HG03342 (cell line): ENCODE measurements around the gene ARL17B.
"Not testable (repeated sequence)": the region's sequence is repeated elsewhere in the genome, so short reads cannot be mapped to it uniquely, and the experiment has no call there.

Experiments
- ATAC-seq: cut with Tn5 transposase; IDR thresholded peaks from one replicate; pipeline ENCODE4 v1.9.1; 2021; ENCODE audit warnings: mild to moderate bottlenecking, moderate library complexity; ENCODE audit not compliant: unreplicated experiment

ARL17B gene

GRCh38 chr17:46290906-46291546, 70.5 kb downstream of the ARL17B start:
- ATAC-seq = peak; percentile 79

GRCh38 chr17:46287587-46287986, 74.0 kb downstream of the ARL17B start:
- ATAC-seq = not testable (repeated sequence)

- ATAC-seq = not testable (repeated sequence)
Observed at GRCh38 chr17:46286764-46287221, 74.8 kb downstream of the ARL17B start.

- ATAC-seq = not testable (repeated sequence)
Observed at GRCh38 chr17:46285500-46285899, 76.1 kb downstream of the ARL17B start.

GRCh38 chr17:46284467-46284866, 77.1 kb downstream of the ARL17B start:
- not testable (repeated sequence) for ATAC-seq

GRCh38 chr17:46282635-46283034, 78.9 kb downstream of the ARL17B start:
- not testable (repeated sequence) for ATAC-seq

- not testable (repeated sequence) for ATAC-seq
Observed at GRCh38 chr17:46281336-46281735, 80.2 kb downstream of the ARL17B start.

GRCh38 chr17:46276728-46277479, 84.7 kb downstream of the ARL17B start:
- ATAC-seq = not testable (repeated sequence)

GRCh38 chr17:46274238-46274637, 87.3 kb downstream of the ARL17B start:
- ATAC-seq = no peak

GRCh38 chr17:46273541-46274236, 87.9 kb downstream of the ARL17B start:
- ATAC-seq = no peak

GRCh38 chr17:46270032-46270431, 91.5 kb downstream of the ARL17B start:
- ATAC-seq = no peak

GRCh38 chr17:46266656-46267544, 94.7 kb downstream of the ARL17B start:
- peak; percentile 75 for ATAC-seq

- not testable (repeated sequence) for ATAC-seq
Observed at GRCh38 chr17:46266063-46266655, 95.4 kb downstream of the ARL17B start.

GRCh38 chr17:46264456-46265198, 96.9 kb downstream of the ARL17B start:
- no peak for ATAC-seq

- ATAC-seq = no peak
Observed at GRCh38 chr17:46262271-46262670, 99.3 kb downstream of the ARL17B start.

- ATAC-seq = not testable (repeated sequence)
Observed at GRCh38 chr17:46259845-46260661, 101.5 kb downstream of the ARL17B start.

GRCh38 chr17:46256369-46256768, 105.2 kb downstream of the ARL17B start:
- ATAC-seq = not testable (repeated sequence)

- ATAC-seq = not testable (repeated sequence)
Observed at GRCh38 chr17:46254215-46254614, 107.4 kb downstream of the ARL17B start.

- ATAC-seq = not testable (repeated sequence)
Observed at GRCh38 chr17:46253722-46254121, 107.8 kb downstream of the ARL17B start.
